Upper lobe of left lung (tissue), 6 donors: Measurements from ENCODE around the gene IQCH. TPM values are rescaled to one million over a fixed set of nuclear protein-coding genes. Genes with fewer than 3 reads are reported as not detected.
A peak's percentile ranks its signal among the peaks of the same experiment; 100 is the strongest.

Experiments
- ATAC-seq, 2 donors: fragments of 200-7000 bp; cut with Tn5 transposase; one replicate each; pipeline ENCODE4 v1.9.1; 2022; ENCODE audit warnings: mild to moderate bottlenecking in 2 of 2, moderate library complexity in 2 of 2; ENCODE audit not compliant: low FRiP score in 2 of 2
- DNase-seq, 2 donors: peaks; one replicate each; pipeline ENCODE4 v3.0.0-alpha.2; 2019 to 2020
- H3K27ac ChIP-seq, 4 donors: fragments of 200-600 bp; sonication (generic); one replicate each; pipeline ENCODE4 v1.5.1; 2016 to 2019
- H3K27me3 ChIP-seq, 4 donors: fragments of 200-600 bp; sonication (generic); one replicate each; pipeline ENCODE4 v1.5.1; 2017 to 2019
- H3K36me3 ChIP-seq, 4 donors: fragments of 200-600 bp; sonication (generic); one replicate each; pipeline ENCODE4 v1.5.1; 2016 to 2019
- H3K4me1 ChIP-seq, 4 donors: fragments of 200-600 bp; sonication (generic); one replicate each; pipeline ENCODE4 v1.5.1; 2018 to 2019
- H3K4me3 ChIP-seq, 4 donors: fragments of 200-600 bp; sonication (generic); one replicate each; pipeline ENCODE4 v1.5.1; 2017 to 2019; ENCODE audit warnings: mild to moderate bottlenecking in 2 of 4, moderate library complexity in 1 of 4
- H3K9me3 ChIP-seq, 4 donors: fragments of 200-600 bp; sonication (generic); one replicate each; pipeline ENCODE4 v1.5.1; 2018 to 2019
- EP300 ChIP-seq, 4 donors: sonication (generic); formaldehyde crosslinking; IDR thresholded peaks; one replicate each; pipeline ENCODE4 v1.5.1; 2017; ENCODE audit warnings: antibody characterized with exemption in 4 of 4, control low read depth in 2 of 4
- POLR2A ChIP-seq, 4 donors: fragments of 450-650 bp; IDR thresholded peaks; one replicate each; pipeline ENCODE4 v1.5.1; 2016 to 2017; ENCODE audit warnings: antibody characterized with exemption in 4 of 4, mild to moderate bottlenecking in 2 of 4
- POLR2AphosphoS5 ChIP-seq, 2 donors: sonication (generic); formaldehyde crosslinking; IDR thresholded peaks; one replicate each; pipeline ENCODE4 v1.5.1; 2017; ENCODE audit warnings: antibody characterized with exemption in 2 of 2
- WGBS, 2 donors: methylation state at CpG; one replicate each; pipeline ENCODE4 v1.1.5; 2017 to 2018; 5-methylcytosine and 5-hydroxymethylcytosine counted together
- total RNA-seq, 6 donors: library from RNA; depleted of rRNA in 4 of 6; stranded (reverse); fragments of >200 nt in 4 of 6; gene quantifications; one replicate each; pipeline versions ENCODE4 v1.1.0 to v1.2.1, GENCODE V29; 2016 to 2021
- TF ChIP-seq, protein P1 (sequence below), 6 experiments: fragments of 450-650 bp in 4 of 6; fragments of 200-600 bp in 2 of 6; sonication (generic) in 2 of 6; IDR thresholded peaks; one replicate each; pipeline ENCODE4 v1.5.1; 2016 to 2019; ENCODE audit warnings: antibody characterized with exemption in 6 of 6
- donor health status: DM: no; HTN: no; CAD: no; lungs with moderate emphysema.
- donor health status: DM: no; HTN: yes; CAD: no; lungs with severe emphysema.

Gene IQCH
- 10 to 100 TPM in 2 of 6 donors, 1 to 10 TPM in 4; 1.0 to 18.0 (median 2.7) TPM for total RNA-seq

DNA sequence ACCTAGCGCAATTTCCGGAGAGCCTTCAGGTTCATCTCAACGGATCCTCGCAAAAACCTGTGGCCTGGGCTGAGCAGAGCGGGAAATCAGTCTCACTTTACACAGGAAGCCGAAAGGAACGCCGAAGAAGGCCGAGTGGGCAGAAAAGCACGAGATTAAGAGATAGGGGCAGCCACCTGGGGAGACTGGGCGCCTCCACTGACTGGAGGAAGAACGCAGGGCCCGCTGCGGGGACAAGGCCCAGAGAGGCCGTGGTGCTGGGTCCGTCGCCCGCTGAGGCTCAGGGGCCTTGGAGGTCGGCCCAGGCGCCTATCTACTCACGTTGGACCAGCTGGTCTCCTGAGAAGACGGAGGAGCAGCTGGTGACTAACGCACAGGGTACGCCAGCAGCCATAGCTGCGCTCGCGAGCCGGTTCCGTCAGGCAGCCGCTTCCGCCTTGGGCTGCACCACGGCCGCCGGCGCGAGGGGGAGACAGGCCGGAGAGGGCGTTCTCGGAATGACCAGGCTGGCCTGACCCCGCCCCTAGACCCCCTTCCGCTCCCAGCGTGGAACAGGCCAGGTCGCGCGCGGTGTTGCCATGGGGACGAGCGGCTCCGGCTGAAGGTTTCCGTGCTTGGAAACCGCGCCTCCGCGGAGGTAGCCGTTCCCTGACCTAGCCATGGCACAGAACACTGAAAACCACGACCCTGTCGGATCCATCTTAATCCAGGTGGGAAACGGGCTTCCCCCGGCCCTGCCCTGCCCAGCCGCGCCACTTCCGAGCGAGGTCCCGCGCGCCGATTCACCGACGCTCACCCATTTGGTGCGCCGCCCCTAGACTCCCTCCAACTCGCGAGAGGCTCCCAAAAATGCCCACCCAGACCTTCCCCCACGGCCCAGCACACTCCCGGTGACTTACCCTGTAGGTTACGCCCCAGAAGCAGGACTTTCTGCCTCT is at the start of gene IQCH, which contains the start of gene AAGAB:
Gene IQCH, plus strand, starts transcription at position 549 of the 938 bp plus-strand sequence. Its CDS starts 111 bp downstream, at position 660.
Gene AAGAB, minus strand, starts transcription at position 424 of the 938 bp plus-strand sequence. Its CDS starts 30 bp downstream, at position 394.
- 0% methylated on average over 16 to 48 of the region's 76 CpGs for WGBS, 2 donors
- peak; percentile 97 to 99 for DNase-seq
- TF ChIP-seq, protein P1, sequence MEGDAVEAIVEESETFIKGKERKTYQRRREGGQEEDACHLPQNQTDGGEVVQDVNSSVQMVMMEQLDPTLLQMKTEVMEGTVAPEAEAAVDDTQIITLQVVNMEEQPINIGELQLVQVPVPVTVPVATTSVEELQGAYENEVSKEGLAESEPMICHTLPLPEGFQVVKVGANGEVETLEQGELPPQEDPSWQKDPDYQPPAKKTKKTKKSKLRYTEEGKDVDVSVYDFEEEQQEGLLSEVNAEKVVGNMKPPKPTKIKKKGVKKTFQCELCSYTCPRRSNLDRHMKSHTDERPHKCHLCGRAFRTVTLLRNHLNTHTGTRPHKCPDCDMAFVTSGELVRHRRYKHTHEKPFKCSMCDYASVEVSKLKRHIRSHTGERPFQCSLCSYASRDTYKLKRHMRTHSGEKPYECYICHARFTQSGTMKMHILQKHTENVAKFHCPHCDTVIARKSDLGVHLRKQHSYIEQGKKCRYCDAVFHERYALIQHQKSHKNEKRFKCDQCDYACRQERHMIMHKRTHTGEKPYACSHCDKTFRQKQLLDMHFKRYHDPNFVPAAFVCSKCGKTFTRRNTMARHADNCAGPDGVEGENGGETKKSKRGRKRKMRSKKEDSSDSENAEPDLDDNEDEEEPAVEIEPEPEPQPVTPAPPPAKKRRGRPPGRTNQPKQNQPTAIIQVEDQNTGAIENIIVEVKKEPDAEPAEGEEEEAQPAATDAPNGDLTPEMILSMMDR (IDR thresholded peaks at IDR 0.05): peak in 4 of 6 experiments; percentile 25 to 46 (median 32)
- TF ChIP-seq POLR2A (IDR thresholded peaks at IDR 0.05): peak in 3 of 4 donors; percentile 62 to 91 (median 83)
- TF ChIP-seq EP300 (IDR thresholded peaks at IDR 0.05): peak in 1 of 4 donors; percentile 56
- peak; percentile 89 to 95 for TF ChIP-seq POLR2AphosphoS5 (IDR thresholded peaks at IDR 0.05)

DNA sequence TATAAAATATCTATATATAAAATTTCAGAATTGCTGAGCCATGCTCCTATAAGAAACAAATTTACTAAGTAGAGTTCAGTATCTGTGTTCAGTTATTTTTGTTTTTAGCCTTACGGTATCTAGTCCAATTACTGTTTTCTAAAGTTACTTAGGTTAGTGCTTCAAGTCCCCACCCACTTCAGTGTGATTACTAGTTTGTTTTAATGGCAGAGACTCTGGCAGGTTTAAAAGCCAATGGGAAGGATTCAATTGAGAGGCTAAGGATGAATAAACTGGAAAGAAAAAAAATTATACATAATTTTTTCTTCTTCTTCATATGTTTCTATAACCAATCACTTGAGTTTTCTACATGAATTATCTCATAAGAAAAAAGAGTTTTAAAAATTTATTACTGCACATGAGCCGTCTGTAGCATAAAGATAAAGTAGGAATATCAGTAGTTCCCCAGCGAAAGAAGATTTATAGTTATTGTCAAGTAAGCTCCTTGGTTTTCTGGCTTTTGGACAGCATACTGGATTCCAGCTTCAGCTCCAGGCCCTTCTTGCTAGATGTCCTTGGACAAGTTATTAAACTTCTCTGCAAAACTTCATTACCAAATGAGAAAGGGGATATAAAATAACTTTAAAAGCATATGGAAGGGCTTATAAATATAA is 46.9 kb upstream of the IQCH start:
- Histone ChIP-seq H3K36me3 (peaks cover 0 to 43% (median 11%) of the 10 kb centered on the region in 4 donors), H3K27ac (no peak overlapping the region), H3K4me1 (no peaks in the 10 kb centered on the region), H3K4me3 (no peak overlapping the region), H3K27me3 (no peaks in the 10 kb centered on the region), H3K9me3 (no peaks in the 10 kb centered on the region)
- WGBS, 2 donors: 96 to 98% methylated on average over 3 of the region's 3 CpGs
- ATAC-seq (no peak), DNase-seq (no peak)
- no peak for TF ChIP-seq POLR2AphosphoS5 (IDR thresholded peaks at IDR 0.05)
- TF ChIP-seq EP300 (IDR thresholded peaks at IDR 0.05): no peak
- TF ChIP-seq POLR2A (IDR thresholded peaks at IDR 0.05): no peak
- TF ChIP-seq, protein P1 (IDR thresholded peaks at IDR 0.05): no peak

More for the DNA sequence above, at the start of gene IQCH, which contains the start of gene AAGAB:
- Histone ChIP-seq H3K27me3 (no peaks in the 10 kb centered on the region), H3K9me3 (no peaks in the 10 kb centered on the region), H3K4me1 (peaks cover 10 to 23% (median 13%) of the 10 kb centered on the region in 4 donors), H3K27ac (peak within 1 kb of the TSS; percentile 85 to 93 (median 87)), H3K4me3 (peak within 1 kb of the TSS; percentile 24 to 94 (median 80)), H3K36me3 (no peaks in the 10 kb centered on the region)
- ATAC-seq: peak; percentile 100

- 58 to 63% methylated on average over 2 of the region's 2 CpGs for WGBS, 2 donors
- Histone ChIP-seq H3K27ac (no peak overlapping the region), H3K36me3 (peaks cover 0 to 36% (median 9%) of the 10 kb centered on the region in 4 donors), H3K4me3 (no peak overlapping the region), H3K27me3 (no peaks in the 10 kb centered on the region), H3K4me1 (no peaks in the 10 kb centered on the region), H3K9me3 (no peaks in the 10 kb centered on the region)
- no peak for TF ChIP-seq EP300 (IDR thresholded peaks at IDR 0.05)
- no peak for TF ChIP-seq POLR2A (IDR thresholded peaks at IDR 0.05)
- TF ChIP-seq, protein P1 (IDR thresholded peaks at IDR 0.05): no peak
- no peak for TF ChIP-seq POLR2AphosphoS5 (IDR thresholded peaks at IDR 0.05)
- no peak for ATAC-seq
- no peak for DNase-seq
These were observed 46.2 kb upstream of the IQCH start for GRCh38 chr15:67208396-67208795.

GRCh38 chr15:67210555-67211168 is 43.9 kb upstream of the IQCH start:
- Histone ChIP-seq H3K9me3 (no peaks in the 10 kb centered on the region), H3K4me1 (no peaks in the 10 kb centered on the region), H3K4me3 (no peak overlapping the region), H3K36me3 (peaks cover 0 to 26% (median 6%) of the 10 kb centered on the region in 4 donors), H3K27ac (no peak overlapping the region), H3K27me3 (no peaks in the 10 kb centered on the region)
- 93 to 97% methylated on average over 5 of the region's 5 CpGs for WGBS, 2 donors
- DNase-seq (no peak), ATAC-seq (no peak)
- no peak for TF ChIP-seq EP300 (IDR thresholded peaks at IDR 0.05)
- TF ChIP-seq, protein P1 (IDR thresholded peaks at IDR 0.05): no peak
- TF ChIP-seq POLR2AphosphoS5 (IDR thresholded peaks at IDR 0.05): no peak
- no peak for TF ChIP-seq POLR2A (IDR thresholded peaks at IDR 0.05)
